Stomach smooth muscle (tissue), 2 donors: ENCODE results near the gene ALDH4A1.
"Not testable (repeated sequence)": the region's sequence is repeated elsewhere in the genome, so short reads cannot be mapped to it uniquely, and the experiment has no call there.

Experiments
- H3K27ac ChIP-seq: one replicate; pipeline ENCODE4 v1.7.0; 2013; ENCODE audit warnings: mild to moderate bottlenecking, low read length, inconsistent platforms
- H3K27me3 ChIP-seq, 2 donors: one replicate each; pipeline ENCODE4 v1.7.0; 2013; ENCODE audit warnings: low read length in 2 of 2; ENCODE audit not compliant: insufficient read depth in 2 of 2, control insufficient read depth in 1 of 2
- H3K36me3 ChIP-seq, 2 donors: one replicate each; pipeline ENCODE4 v1.7.0; 2013; ENCODE audit warnings: low read length in 2 of 2; ENCODE audit not compliant: control insufficient read depth in 2 of 2, insufficient read depth in 2 of 2
- H3K4me1 ChIP-seq: one replicate; pipeline ENCODE4 v1.7.0; 2013; ENCODE audit warnings: low read length; ENCODE audit not compliant: control insufficient read depth, insufficient read depth
- H3K4me3 ChIP-seq, 2 donors: one replicate each; pipeline ENCODE4 v1.7.0; 2013; ENCODE audit warnings: low read length in 2 of 2
- H3K9ac ChIP-seq, 2 donors: one replicate each; pipeline ENCODE4 v1.7.0; 2013; ENCODE audit warnings: low read length in 2 of 2, mild to moderate bottlenecking in 1 of 2
- H3K9me3 ChIP-seq, 2 donors: one replicate each; pipeline ENCODE4 v1.7.0; 2013; ENCODE audit warnings: low read length in 2 of 2; ENCODE audit not compliant: control insufficient read depth in 2 of 2
- donor health status: healthy.
- donor health status: Pancreatic carcinoma.

The ALDH4A1 gene

DNA sequence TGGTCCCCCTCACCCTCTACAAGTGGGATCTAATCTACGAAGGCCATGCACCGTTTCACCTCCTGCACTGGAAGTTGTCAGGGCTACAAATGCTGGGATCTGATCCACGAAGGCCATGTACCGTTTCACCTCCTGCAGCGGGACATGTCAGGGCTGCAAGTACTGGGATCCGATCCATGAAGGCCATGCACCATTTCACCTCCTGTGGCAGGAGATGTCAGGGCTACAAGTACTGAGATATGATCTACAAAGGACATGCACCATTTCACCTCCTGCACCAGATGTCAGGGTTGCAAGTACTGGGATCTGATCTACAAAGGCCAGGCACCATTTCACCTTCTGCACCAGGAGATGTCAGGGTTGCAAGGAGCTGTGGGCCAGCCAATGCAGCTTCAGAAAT is 7.0 kb downstream of the ALDH4A1 start:
- Histone ChIP-seq H3K4me1 (peaks cover 6% of the 10 kb centered on the region), H3K9ac (no peak overlapping the region), H3K27me3 (no peaks in the 10 kb centered on the region), H3K4me3 (no peak overlapping the region), H3K27ac (no peak overlapping the region), H3K36me3 (peaks cover 0 to 5% of the 10 kb centered on the region in 2 donors), H3K9me3 (no peaks in the 10 kb centered on the region)

- Histone ChIP-seq H3K4me3 (no peak overlapping the region), H3K36me3 (peaks cover 0 to 7% of the 10 kb centered on the region in 2 donors)
These were observed 9.2 kb downstream of the ALDH4A1 start for GRCh38 chr1:18893120-18893519.

GRCh38 chr1:18891858-18892257 is 10.5 kb downstream of the ALDH4A1 start:
- H3K4me3 ChIP-seq, H3K36me3 ChIP-seq, H3K27me3 ChIP-seq, H3K9ac ChIP-seq, H3K9me3 ChIP-seq, H3K27ac ChIP-seq, H3K4me1 ChIP-seq: not testable (repeated sequence)

More at GRCh38 chr1:18893120-18893519, 9.2 kb downstream of the ALDH4A1 start:
- Histone ChIP-seq H3K9ac (no peak overlapping the region), H3K4me1 (peaks cover 6% of the 10 kb centered on the region), H3K9me3 (no peaks in the 10 kb centered on the region), H3K27ac (no peak overlapping the region), H3K27me3 (no peaks in the 10 kb centered on the region)

DNA sequence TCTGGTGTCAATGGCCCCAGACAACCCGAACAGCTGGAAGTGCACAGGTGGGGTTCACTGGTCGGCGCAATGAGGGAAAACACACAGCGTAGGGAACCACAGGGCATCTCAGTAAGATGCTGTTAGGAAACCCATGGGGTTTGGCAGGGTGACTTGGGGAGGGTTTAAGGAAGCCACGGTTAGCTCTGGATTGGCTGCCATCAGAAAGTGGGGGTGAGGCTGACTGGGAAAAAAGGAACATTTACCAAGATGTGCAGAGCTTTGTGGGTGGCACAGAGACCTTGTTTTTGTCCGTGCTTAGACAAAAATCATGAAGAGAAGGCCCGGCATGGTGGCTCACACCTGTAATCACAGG is 11.0 kb downstream of the ALDH4A1 start:
- H3K27ac ChIP-seq, result no peak overlapping the region
- H3K9ac ChIP-seq, result no peak overlapping the region
- no peaks in the 10 kb centered on the region for H3K27me3 ChIP-seq
- H3K36me3 ChIP-seq, result peaks cover 0 to 2% of the 10 kb centered on the region in 2 donors
- H3K4me1 ChIP-seq, result peaks cover 6% of the 10 kb centered on the region
- H3K4me3 ChIP-seq, result no peak overlapping the region
- no peaks in the 10 kb centered on the region for H3K9me3 ChIP-seq

- H3K9ac ChIP-seq, result no peak overlapping the region
- no peak overlapping the region for H3K4me3 ChIP-seq
- peaks cover 0 to 2% of the 10 kb centered on the region in 2 donors for H3K36me3 ChIP-seq
- H3K27me3 ChIP-seq, result no peaks in the 10 kb centered on the region
- H3K27ac ChIP-seq, result no peak overlapping the region
- H3K4me1 ChIP-seq, result peaks cover 6% of the 10 kb centered on the region
- H3K9me3 ChIP-seq, result no peaks in the 10 kb centered on the region
These were observed 11.5 kb downstream of the ALDH4A1 start for GRCh38 chr1:18890706-18891425.

DNA sequence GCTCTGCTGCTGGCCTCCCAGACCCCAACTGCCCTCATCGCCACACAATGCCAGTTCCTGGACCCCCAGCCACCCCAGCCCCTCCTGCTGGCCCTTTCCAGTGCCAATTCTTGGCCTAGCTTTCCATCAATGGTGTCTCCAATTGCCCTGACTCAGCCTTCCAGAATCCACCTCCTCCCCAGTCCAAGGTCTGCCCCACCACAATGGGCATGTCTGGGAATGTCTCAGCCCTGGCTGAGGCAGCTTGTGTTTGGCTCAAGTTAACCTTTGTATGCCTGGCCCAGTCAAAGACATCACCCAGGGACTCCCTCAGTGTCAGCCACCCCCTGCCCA is 16.4 kb downstream of the ALDH4A1 start:
- H3K9me3 ChIP-seq, result no peaks in the 10 kb centered on the region
- H3K4me1 ChIP-seq, result peaks cover 4% of the 10 kb centered on the region
- no peak overlapping the region for H3K9ac ChIP-seq
- H3K36me3 ChIP-seq, result peaks cover 0 to 9% of the 10 kb centered on the region in 2 donors
- H3K27me3 ChIP-seq, result no peaks in the 10 kb centered on the region
- H3K4me3 ChIP-seq, result no peak overlapping the region
- H3K27ac ChIP-seq, result no peak overlapping the region

- no peak overlapping the region for H3K27ac ChIP-seq
- H3K9ac ChIP-seq, result no peak overlapping the region
- no peaks in the 10 kb centered on the region for H3K9me3 ChIP-seq
- no peaks in the 10 kb centered on the region for H3K27me3 ChIP-seq
- H3K4me3 ChIP-seq, result no peak overlapping the region
- H3K36me3 ChIP-seq, result peaks cover 0 to 10% of the 10 kb centered on the region in 2 donors
- no peaks in the 10 kb centered on the region for H3K4me1 ChIP-seq
These were observed 16.9 kb downstream of the ALDH4A1 start for GRCh38 chr1:18885311-18886002.

- no peak overlapping the region for H3K9ac ChIP-seq
- no peaks in the 10 kb centered on the region for H3K9me3 ChIP-seq
- H3K4me3 ChIP-seq, result no peak overlapping the region
- H3K27me3 ChIP-seq, result no peaks in the 10 kb centered on the region
- H3K36me3 ChIP-seq, result peaks cover 0 to 10% of the 10 kb centered on the region in 2 donors
- no peak overlapping the region for H3K27ac ChIP-seq
- H3K4me1 ChIP-seq, result no peaks in the 10 kb centered on the region
These were observed 17.6 kb downstream of the ALDH4A1 start for GRCh38 chr1:18884727-18885126.

GRCh38 chr1:18884419-18884717 is 18.0 kb downstream of the ALDH4A1 start:
- Histone ChIP-seq H3K4me1 (no peaks in the 10 kb centered on the region), H3K9me3 (no peaks in the 10 kb centered on the region), H3K36me3 (peaks cover 0 to 10% of the 10 kb centered on the region in 2 donors), H3K9ac (no peak overlapping the region), H3K27ac (no peak overlapping the region), H3K4me3 (no peak overlapping the region), H3K27me3 (no peaks in the 10 kb centered on the region)

DNA sequence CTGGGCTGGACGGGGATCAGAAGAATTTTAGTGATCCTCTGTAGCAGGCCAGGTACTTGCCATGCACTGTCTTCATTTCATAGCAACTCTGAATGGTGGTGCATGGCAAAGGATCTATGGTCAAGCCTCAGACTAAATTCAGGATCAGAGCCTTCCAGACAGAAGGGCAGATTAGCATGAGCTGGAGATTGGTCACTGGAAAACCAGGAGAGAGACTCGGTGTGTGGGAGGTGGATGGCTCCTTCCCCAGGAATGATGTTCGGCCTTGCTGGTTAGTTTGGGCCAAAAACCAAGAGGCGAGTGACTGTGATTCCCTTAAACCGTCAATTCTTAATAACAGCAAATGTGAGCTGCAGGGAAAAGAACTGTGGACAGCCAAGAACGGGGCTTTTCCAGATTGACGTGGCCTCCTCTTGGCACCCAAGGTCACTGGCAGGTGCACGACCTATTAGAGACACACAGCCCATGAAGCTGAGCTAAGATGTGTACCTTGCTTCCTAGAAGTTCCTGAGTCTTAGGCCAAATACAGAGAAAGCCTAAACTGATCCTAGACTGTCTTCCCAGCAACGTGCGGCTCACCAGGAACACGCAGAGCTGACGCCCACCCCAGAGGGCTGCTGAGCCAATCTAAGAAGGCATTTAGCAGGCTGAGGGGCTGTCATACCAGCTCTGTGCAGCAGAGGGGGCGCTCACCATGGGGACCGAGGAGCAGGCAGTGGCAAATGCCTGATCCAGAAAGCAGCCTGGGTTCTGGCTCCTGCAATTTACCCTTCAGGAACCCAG is 18.5 kb downstream of the ALDH4A1 start:
- Histone ChIP-seq H3K9ac (no peak overlapping the region), H3K27me3 (no peaks in the 10 kb centered on the region), H3K4me1 (no peaks in the 10 kb centered on the region), H3K27ac (no peak overlapping the region), H3K4me3 (no peak overlapping the region), H3K9me3 (no peaks in the 10 kb centered on the region), H3K36me3 (peaks cover 0 to 10% of the 10 kb centered on the region in 2 donors)

GRCh38 chr1:18883079-18883478 is 19.3 kb downstream of the ALDH4A1 start:
- Histone ChIP-seq H3K36me3 (peaks cover 0 to 8% of the 10 kb centered on the region in 2 donors), H3K4me1 (no peaks in the 10 kb centered on the region), H3K9me3 (no peaks in the 10 kb centered on the region), H3K4me3 (no peak overlapping the region), H3K9ac (no peak overlapping the region), H3K27me3 (no peaks in the 10 kb centered on the region), H3K27ac (no peak overlapping the region)
